Stimulated activated CD8-positive, alpha-beta memory T cell treated with anti-CD3 and anti-CD28 coated beads, Interleukin-4, amount 100 ng/mL, for 4 hours (primary cell): ENCODE measurements around the gene PCAT6.
A peak's percentile ranks its signal among the peaks of the same experiment; 100 is the strongest.
"Not testable (repeated sequence)": the region's sequence is repeated elsewhere in the genome, so short reads cannot be mapped to it uniquely, and the experiment has no call there.

Experiments used
- DNase-seq, 2 donors: peaks; one replicate each; pipeline ENCODE4 v3.0.0-alpha.2; 2020; ENCODE audit warnings: low read depth in 2 of 2, low spot score in 1 of 2

PCAT6 gene

GRCh38 chr1:202806845-202807450 lies 3.8 kb upstream of the PCAT6 start:
- no peak for DNase-seq

- peak; percentile 12 to 38 for DNase-seq
These were observed 3.3 kb upstream of the PCAT6 start for GRCh38 chr1:202807451-202807925.

- DNase-seq: peak; percentile 38 to 61
These were observed 2.6 kb upstream of the PCAT6 start, which contains the start of gene KDM5B for GRCh38 chr1:202807926-202808757. TSS of gene KDM5B (minus strand) at chr1:202808421. CDS start at chr1:202808305, 116 bp downstream.

- DNase-seq: no peak
These were observed 1.1 kb upstream of the PCAT6 start for GRCh38 chr1:202809597-202810159.

- DNase-seq: no peak
These were observed 550 bp upstream of the PCAT6 start for GRCh38 chr1:202810193-202810614.

- DNase-seq: no peak
These were observed 782 bp downstream of the PCAT6 start for GRCh38 chr1:202811296-202812175.

GRCh38 chr1:202812176-202813026 lies 1.6 kb downstream of the PCAT6 start:
- no peak for DNase-seq

GRCh38 chr1:202815120-202815519 lies 4.4 kb downstream of the PCAT6 start:
- no peak for DNase-seq

GRCh38 chr1:202818819-202819218 lies 8.1 kb downstream of the PCAT6 start:
- DNase-seq: no peak

- no peak for DNase-seq
These were observed 10.7 kb downstream of the PCAT6 start for GRCh38 chr1:202821467-202821866.

- no peak for DNase-seq
These were observed 15.0 kb downstream of the PCAT6 start for GRCh38 chr1:202825748-202826147.

- not testable (repeated sequence) for DNase-seq
These were observed 18.5 kb downstream of the PCAT6 start for GRCh38 chr1:202829223-202829622.

GRCh38 chr1:202831906-202832305 lies 21.2 kb downstream of the PCAT6 start:
- no peak for DNase-seq

- no peak for DNase-seq
These were observed 24.2 kb downstream of the PCAT6 start for GRCh38 chr1:202834771-202835547.

GRCh38 chr1:202835548-202836072 lies 24.9 kb downstream of the PCAT6 start:
- no peak for DNase-seq

- DNase-seq: no peak
These were observed 26.1 kb downstream of the PCAT6 start for GRCh38 chr1:202836623-202837403.

GRCh38 chr1:202837746-202838262 lies 27.1 kb downstream of the PCAT6 start:
- no peak for DNase-seq

GRCh38 chr1:202843081-202843480 lies 32.3 kb downstream of the PCAT6 start:
- no peak for DNase-seq
